HL-60/S4 treated with retinoic acid at 250 ng/mL for 4 days and 3 days (cell line): ENCODE results near the gene GNL3.

ENCODE experiments used
- in situ Hi-C: fragments of 300-500 bp; cut with MboI; formaldehyde crosslinking; loops from 2 replicates; pipeline ENCODE4 v1.7.0; 2022; ENCODE audit warnings: low sequenced_read_pairs

The GNL3 gene

DNA sequence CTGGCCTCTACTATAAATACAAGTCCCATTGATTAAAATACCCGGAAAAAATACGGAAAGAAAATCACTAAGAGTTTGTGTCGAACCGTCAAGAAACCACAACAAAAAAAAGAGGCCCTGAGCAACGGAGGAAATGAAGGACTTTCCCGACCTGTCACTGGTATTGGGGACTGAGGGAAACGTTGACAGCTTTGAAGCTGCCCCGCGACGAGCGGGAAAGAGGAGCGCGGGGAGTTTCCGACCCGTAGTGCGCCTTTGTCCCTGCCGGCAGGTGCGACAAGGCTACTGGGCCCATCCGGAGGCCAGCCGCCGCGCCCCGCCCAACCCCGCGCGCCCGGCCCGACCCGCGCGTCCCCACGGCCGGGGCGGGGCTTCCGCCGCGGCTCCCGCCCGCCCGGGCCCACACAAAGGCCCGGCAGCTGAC, 535 bp upstream of the GNL3 start:
- in situ Hi-C loops: no loop called here

DNA sequence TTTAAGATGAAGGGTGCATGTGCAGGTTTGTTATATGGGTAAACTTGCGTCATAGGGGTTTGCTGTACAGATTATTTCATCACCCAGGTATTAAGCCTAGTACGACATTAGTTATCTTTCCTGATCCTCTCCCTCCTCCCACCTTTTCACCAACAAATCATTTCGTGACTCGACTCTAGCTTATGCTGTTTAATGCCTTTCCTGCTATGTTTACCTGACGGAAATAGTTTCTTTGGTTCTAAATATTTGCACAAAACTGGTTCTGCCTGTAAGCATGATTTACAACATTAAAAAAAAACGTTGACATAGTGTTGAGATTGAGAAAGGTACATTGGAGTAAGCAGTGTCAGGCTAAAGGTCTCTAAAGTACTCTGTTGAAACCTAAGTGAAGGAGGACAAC, 2.4 kb downstream of the GNL3 start:
- in situ Hi-C loops: no loop called here

DNA sequence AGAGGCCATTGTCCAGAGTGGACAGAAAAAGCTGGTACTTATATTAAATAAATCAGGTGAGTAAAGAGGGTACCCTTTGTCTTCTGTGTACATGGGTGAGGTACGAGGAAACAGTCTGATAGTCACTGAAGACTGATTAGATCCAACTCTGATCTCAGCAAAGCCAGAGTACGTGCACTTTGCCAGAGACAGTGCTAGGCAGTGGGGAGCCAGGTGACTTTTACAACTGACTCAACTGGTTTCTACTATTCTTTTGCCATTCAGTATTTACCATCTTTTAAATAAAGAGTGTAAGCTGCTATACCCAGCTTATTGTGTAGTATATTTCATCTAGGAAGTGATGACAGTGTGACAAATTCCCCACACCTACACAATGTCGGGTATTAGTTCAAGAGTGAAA, 3.3 kb downstream of the GNL3 start:
- in situ Hi-C loops: no loop called here

- in situ Hi-C loops: no loop called here
Measured at GRCh38 chr3:52690560-52690959, 4.7 kb downstream of the GNL3 start.

- in situ Hi-C loops: no loop called here
Measured at GRCh38 chr3:52693071-52693470, 7.2 kb downstream of the GNL3 start.

- in situ Hi-C loops: no loop called here
Measured at GRCh38 chr3:52694528-52695189, 8.8 kb downstream of the GNL3 start.

- in situ Hi-C loops: no loop called here
Measured at GRCh38 chr3:52695798-52696671, 10.2 kb downstream of the GNL3 start.

- in situ Hi-C loops: no loop called here
Measured at GRCh38 chr3:52696830-52697631, 11.2 kb downstream of the GNL3 start.

- in situ Hi-C loops: no loop called here
Measured at GRCh38 chr3:52697632-52697965, 11.8 kb downstream of the GNL3 start.

DNA sequence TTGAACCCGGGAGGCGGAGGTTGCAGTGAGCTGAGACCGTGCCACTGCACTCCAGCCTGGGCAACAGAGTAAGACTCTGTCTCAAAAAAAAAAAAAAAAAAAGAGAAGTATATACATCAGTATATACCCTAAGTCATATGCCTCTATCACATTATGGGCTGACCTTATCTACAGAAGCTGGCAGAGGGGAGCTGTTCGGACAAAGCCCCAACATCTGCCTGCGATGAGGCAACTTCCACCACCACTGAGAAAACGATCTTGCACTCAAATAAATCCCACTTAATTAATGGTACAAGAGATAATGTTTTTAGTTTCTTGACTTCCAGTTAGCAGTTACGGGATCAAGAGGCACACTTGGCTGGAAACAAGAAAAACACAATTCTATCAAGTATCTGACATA, 17.5 kb downstream of the GNL3 start:
- in situ Hi-C loops: no loop called here

DNA sequence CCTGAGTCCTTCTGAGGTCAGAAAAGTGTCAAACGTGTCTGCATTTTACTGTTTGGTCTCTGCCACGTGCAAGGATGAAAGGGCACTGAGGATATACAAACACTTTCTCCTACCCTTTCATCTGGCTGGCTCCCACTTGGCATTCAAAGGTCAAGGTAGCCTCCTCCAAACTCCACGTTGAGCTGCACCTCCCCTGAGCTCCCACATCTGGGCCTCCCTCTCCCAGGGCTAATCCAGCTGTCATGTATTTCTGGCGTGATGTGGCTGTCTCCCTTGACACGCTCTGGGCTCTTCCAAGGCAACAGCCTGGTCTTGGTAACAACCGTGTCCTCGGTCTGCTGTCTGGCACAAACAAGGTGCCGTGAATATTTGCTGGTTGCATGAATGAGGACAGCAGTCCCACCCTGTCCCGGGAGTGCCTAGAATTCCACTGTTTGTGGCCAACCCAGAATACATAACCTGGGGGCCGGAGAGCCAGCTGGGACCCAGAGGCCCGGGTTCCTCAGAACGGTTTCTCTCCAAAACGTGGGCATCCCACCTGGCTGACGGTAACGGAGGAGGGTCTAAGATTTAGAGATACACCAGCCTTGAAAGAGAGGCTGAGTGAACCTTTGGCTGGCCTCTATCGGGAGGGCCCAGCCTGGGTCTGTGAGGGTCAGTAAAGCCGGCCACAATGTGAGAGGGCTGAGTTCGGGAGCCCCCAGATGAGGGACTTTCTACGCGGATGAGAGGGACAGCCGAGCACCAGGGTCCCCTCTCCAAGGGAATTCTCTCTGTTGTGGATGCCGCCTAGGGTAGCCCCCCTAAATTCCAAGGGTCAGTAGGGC, 19.0 kb downstream of the GNL3 start:
- in situ Hi-C loops: no loop called here

DNA sequence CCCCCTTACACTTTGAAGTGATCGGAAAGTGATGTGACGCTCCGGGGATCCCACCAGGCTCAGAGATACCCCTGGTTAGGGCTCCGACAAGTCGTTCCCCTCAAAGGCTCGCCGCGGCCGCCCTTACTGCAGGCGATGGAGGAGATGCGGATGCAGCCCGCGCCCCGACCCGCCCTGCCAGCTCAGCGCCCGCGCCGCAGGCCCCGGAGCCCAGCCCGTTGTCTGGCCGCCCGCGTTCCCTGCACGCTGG, 19.5 kb downstream of the GNL3 start:
- in situ Hi-C loops: no loop called here

GRCh38 chr3:52705688-52706686, 20.2 kb downstream of the GNL3 start, which contains the start of the genes GLT8D1 and SPCS1:
Gene GLT8D1, minus strand, starts transcription at chr3:52705791. Its CDS starts 5,331 bp downstream, at chr3:52700460.
Gene SPCS1, plus strand, starts transcription at chr3:52706106. Its CDS starts 141 bp downstream, at chr3:52706247.
- in situ Hi-C loops: no loop called here

GRCh38 chr3:52707585-52707984, 21.8 kb downstream of the GNL3 start:
- in situ Hi-C loops: no loop called here

- in situ Hi-C loops: no loop called here
Measured at GRCh38 chr3:52710512-52710911, 24.7 kb downstream of the GNL3 start.

GRCh38 chr3:52712291-52713212, 26.7 kb downstream of the GNL3 start:
- in situ Hi-C loops: no loop called here

- in situ Hi-C loops: no loop called here
Measured at GRCh38 chr3:52714335-52715302, 28.8 kb downstream of the GNL3 start.
